SU-DHL-6 (cell line): ENCODE measurements around the gene MAML2.
"Not testable (repeated sequence)": the region's sequence is repeated elsewhere in the genome, so short reads cannot be mapped to it uniquely, and the experiment has no call there.

Experiments
- H2AFZ ChIP-seq: fragments of 200-600 bp; sonication (generic); 2 replicates; pipeline ENCODE4 v1.6.1; 2014; ENCODE audit warnings: low read depth, mild to moderate bottlenecking, moderate library complexity, mixed read lengths, antibody characterized with exemption, low read length; ENCODE audit not compliant: severe bottlenecking
- H3F3A ChIP-seq: fragments of 200-600 bp; shearing (Covaris generic); 2 replicates; pipeline ENCODE4 v1.6.0; 2016; ENCODE audit warnings: antibody characterized with exemption, mild to moderate bottlenecking; ENCODE audit not compliant: insufficient read depth
- H3K27ac ChIP-seq: fragments of 200-600 bp; sonication (generic); 2 replicates; pipeline ENCODE4 v1.5.1; 2016; ENCODE audit warnings: low read depth, mild to moderate bottlenecking, low read length, moderate library complexity, mixed read lengths
- H3K27me3 ChIP-seq: fragments of 200-600 bp; sonication (generic), shearing (Covaris generic); 2 replicates; pipeline ENCODE4 v1.6.0; 2014; ENCODE audit warnings: mild to moderate bottlenecking, low read length
- H3K36me3 ChIP-seq: fragments of 200-600 bp; sonication (generic); 2 replicates; pipeline ENCODE4 v1.6.1; 2014; ENCODE audit warnings: mild to moderate bottlenecking, low read length, mixed read lengths
- H3K4me2 ChIP-seq: fragments of 300-600, 200-600 bp; shearing (Covaris generic), sonication (generic); 2 replicates; pipeline ENCODE4 v1.6.0; 2014; ENCODE audit warnings: low read length, low read depth, mild to moderate bottlenecking; ENCODE audit not compliant: poor library complexity, severe bottlenecking
- H3K4me3 ChIP-seq: fragments of 200-600 bp; sonication (generic); 2 replicates; pipeline ENCODE4 v1.5.1; 2014; ENCODE audit warnings: antibody characterized with exemption, low read length, mild to moderate bottlenecking, mixed read lengths; ENCODE audit not compliant: insufficient read depth, poor library complexity, severe bottlenecking
- H3K79me2 ChIP-seq: fragments of 200-600 bp; sonication (generic); 2 replicates; pipeline ENCODE4 v1.6.1; 2014; ENCODE audit warnings: mild to moderate bottlenecking, low read length, moderate library complexity; ENCODE audit not compliant: insufficient read depth
- H3K9ac ChIP-seq: fragments of 200-600 bp; sonication (generic); 2 replicates; pipeline ENCODE4 v1.7.0; 2014; ENCODE audit warnings: mild to moderate bottlenecking, low read length
- H3K9me2 ChIP-seq: fragments of 200-600 bp; sonication (generic); replicated peaks from 2 replicates; pipeline ENCODE4 v1.6.1; 2014; ENCODE audit warnings: low read length; ENCODE audit not compliant: insufficient read depth
- H3K9me3 ChIP-seq: fragments of 200-600 bp; sonication (generic); 2 replicates; pipeline ENCODE4 v1.6.1; 2014; ENCODE audit warnings: low read length, mixed read lengths; ENCODE audit not compliant: insufficient read depth
- H4K20me1 ChIP-seq: fragments of 200-600 bp; sonication (generic); 2 replicates; pipeline ENCODE4 v1.6.1; 2014; ENCODE audit warnings: low read depth, mild to moderate bottlenecking, antibody characterized with exemption, low read length, moderate library complexity, mixed read lengths
- EZH2phosphoT487 ChIP-seq: fragments of 200-600 bp; sonication (generic), shearing (Covaris generic); conservative IDR thresholded peaks from 2 replicates; pipeline ENCODE4 v1.6.1; 2018; ENCODE audit warnings: mild to moderate bottlenecking, antibody characterized with exemption, low read length, moderate library complexity, mixed read lengths
- TF ChIP-seq, protein P1 (sequence below): fragments of 200-600 bp; sonication (generic); IDR thresholded peaks from one replicate; pipeline ENCODE4 v1.5.1; 2017; ENCODE audit warnings: antibody characterized with exemption, mild to moderate bottlenecking, low read length, moderate library complexity; ENCODE audit not compliant: insufficient read depth, poor library complexity, severe bottlenecking

MAML2 gene

DNA sequence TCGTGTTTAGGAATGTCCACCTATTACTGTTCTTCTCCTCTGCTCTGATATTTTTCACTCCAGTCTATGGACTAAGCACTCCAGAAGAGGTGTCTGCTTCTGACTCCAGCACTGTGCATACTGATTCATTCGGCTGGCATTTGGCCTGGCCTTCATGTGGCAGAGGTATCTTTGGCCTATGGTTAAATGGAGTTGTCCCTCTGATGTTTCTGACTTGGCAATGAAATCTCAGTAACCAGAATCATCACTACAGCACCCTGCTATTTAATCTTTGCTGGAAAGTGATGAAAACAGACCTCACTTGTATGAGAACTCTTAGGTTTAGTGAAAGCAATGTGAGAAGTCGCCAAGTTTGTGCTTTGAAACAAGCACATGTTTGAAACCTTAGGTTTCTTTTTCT is 155.2 kb downstream of the MAML2 start:
- TF ChIP-seq, protein P1, sequence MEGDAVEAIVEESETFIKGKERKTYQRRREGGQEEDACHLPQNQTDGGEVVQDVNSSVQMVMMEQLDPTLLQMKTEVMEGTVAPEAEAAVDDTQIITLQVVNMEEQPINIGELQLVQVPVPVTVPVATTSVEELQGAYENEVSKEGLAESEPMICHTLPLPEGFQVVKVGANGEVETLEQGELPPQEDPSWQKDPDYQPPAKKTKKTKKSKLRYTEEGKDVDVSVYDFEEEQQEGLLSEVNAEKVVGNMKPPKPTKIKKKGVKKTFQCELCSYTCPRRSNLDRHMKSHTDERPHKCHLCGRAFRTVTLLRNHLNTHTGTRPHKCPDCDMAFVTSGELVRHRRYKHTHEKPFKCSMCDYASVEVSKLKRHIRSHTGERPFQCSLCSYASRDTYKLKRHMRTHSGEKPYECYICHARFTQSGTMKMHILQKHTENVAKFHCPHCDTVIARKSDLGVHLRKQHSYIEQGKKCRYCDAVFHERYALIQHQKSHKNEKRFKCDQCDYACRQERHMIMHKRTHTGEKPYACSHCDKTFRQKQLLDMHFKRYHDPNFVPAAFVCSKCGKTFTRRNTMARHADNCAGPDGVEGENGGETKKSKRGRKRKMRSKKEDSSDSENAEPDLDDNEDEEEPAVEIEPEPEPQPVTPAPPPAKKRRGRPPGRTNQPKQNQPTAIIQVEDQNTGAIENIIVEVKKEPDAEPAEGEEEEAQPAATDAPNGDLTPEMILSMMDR: no peak
- TF ChIP-seq EZH2phosphoT487: no peak
- Histone ChIP-seq H3K4me2 (no peak overlapping the region), H3K79me2 (no peaks in the 10 kb centered on the region)

DNA sequence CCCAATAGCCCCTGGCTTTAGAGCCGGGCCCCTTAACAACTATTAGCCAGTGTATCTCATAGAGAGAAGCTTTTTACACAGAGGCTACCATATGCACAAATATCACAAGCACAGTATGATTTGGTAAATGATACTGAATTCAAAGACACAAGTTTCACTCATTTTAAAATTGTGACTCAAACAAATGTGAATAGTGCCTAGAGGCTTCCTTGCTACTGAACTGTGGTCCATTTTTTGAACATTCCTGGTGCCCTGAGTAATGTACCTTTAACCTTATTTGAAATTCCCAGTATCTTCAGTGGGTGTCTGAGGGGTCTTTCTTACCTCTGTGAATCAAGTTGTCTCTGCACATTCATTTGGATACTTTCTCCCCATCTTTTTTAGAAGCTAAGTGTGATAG is 156.2 kb downstream of the MAML2 start:
- 0 out of 2 replicates have a peak, but pooled peaks cover 4% of the 10 kb centered on the region for H3F3A ChIP-seq
- H3K9ac ChIP-seq: no peak overlapping the region
- no peaks in the 10 kb centered on the region for H3K9me2 ChIP-seq
- H3K27ac ChIP-seq: no peak overlapping the region
- H3K4me3 ChIP-seq: no peak overlapping the region
- H3K4me2 ChIP-seq: no peak overlapping the region
- H3K9me3 ChIP-seq: no peaks in the 10 kb centered on the region
- no peak overlapping the region for H2AFZ ChIP-seq
- no peaks in the 10 kb centered on the region for H3K79me2 ChIP-seq
- H3K27me3 ChIP-seq: no peaks in the 10 kb centered on the region
- no peak for TF ChIP-seq EZH2phosphoT487
- TF ChIP-seq, protein P1: no peak
- H3K36me3 ChIP-seq: no peaks in the 10 kb centered on the region
- H4K20me1 ChIP-seq: no peaks in the 10 kb centered on the region

More for the DNA sequence above, 155.2 kb downstream of the MAML2 start:
- Histone ChIP-seq H3K4me3 (no peak overlapping the region), H2AFZ (no peak overlapping the region), H3K9ac (no peak overlapping the region), H3K36me3 (no peaks in the 10 kb centered on the region), H3K27me3 (no peaks in the 10 kb centered on the region), H3K27ac (no peak overlapping the region), H3K9me3 (no peaks in the 10 kb centered on the region), H4K20me1 (no peaks in the 10 kb centered on the region), H3K9me2 (no peaks in the 10 kb centered on the region), H3F3A (0 out of 2 replicates have a peak, but pooled peaks cover 4% of the 10 kb centered on the region)

DNA sequence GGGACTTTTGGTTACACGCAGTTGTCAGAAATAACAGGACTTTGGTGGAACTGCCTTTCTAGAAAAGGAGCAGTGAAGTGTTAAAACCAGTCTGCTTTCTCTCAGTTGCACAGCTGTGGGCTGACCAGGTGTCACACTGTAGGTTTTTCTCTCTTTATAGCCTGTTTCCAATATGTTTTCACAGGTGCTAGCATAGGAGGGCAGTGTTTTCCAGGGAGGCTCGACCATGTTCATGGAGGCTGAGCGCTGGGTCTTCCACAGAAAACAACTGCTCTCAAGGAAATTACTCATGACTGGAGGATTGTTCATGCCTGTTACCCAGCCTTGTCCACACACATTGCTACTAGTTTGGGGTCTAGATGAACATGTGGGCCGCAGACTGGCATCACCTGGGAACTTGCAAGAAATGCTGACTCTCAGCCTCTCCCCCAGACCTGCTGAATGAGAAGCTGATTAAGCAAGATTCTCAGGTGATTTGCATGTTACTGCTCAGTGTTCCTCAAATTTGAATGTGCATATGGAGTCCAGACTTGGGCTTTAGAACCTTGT is 157.7 kb downstream of the MAML2 start:
- H3K4me3 ChIP-seq: no peak overlapping the region
- no peaks in the 10 kb centered on the region for H3K9me2 ChIP-seq
- 0 out of 2 replicates have a peak, but pooled peaks cover 4% of the 10 kb centered on the region for H3F3A ChIP-seq
- no peak overlapping the region for H3K4me2 ChIP-seq
- H3K79me2 ChIP-seq: no peaks in the 10 kb centered on the region
- H3K9ac ChIP-seq: no peak overlapping the region
- H3K27me3 ChIP-seq: no peaks in the 10 kb centered on the region
- H3K9me3 ChIP-seq: no peaks in the 10 kb centered on the region
- no peaks in the 10 kb centered on the region for H3K36me3 ChIP-seq
- H2AFZ ChIP-seq: no peak overlapping the region
- H3K27ac ChIP-seq: no peak overlapping the region
- TF ChIP-seq EZH2phosphoT487: no peak
- TF ChIP-seq, protein P1: no peak
- no peaks in the 10 kb centered on the region for H4K20me1 ChIP-seq

DNA sequence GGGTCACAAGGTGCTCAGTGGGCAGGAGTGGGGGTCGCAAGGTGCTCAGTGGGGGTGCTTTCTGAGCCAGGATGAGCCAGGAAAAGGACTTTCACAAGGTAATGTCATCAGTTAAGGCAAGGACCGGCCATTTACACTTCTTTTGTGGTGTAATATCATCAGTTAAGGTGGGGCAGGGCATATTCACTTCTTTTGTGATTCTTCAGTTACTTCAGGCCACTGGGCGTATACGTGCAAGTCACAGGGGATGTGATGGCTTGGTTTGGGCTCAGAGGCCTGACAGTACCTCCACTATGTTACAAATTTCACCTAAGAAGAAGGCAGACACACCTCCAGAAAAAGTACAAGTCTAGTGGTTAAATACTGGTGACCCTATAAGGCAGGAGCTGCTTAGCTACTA is 162.1 kb downstream of the MAML2 start:
- H3K4me2 ChIP-seq, H4K20me1 ChIP-seq: not testable (repeated sequence)

More for the DNA sequence above, 162.1 kb downstream of the MAML2 start:
- not testable (repeated sequence) for H3F3A ChIP-seq, H3K27me3 ChIP-seq, H3K9me2 ChIP-seq, H3K79me2 ChIP-seq, H3K4me3 ChIP-seq, H3K27ac ChIP-seq, H2AFZ ChIP-seq, H3K9ac ChIP-seq, H3K36me3 ChIP-seq, H3K9me3 ChIP-seq
